H1 (cell line): Measurements from ENCODE around the gene GCAT.

Experiments
- CHD1 ChIP-seq: IDR thresholded peaks from 2 replicates; pipeline ENCODE4 v1.6.1; 2012; ENCODE audit warnings: low read depth, low read length, improper control_type of control experiment
- CREB1 ChIP-seq: IDR thresholded peaks from 2 replicates; pipeline ENCODE4 v1.6.1; 2012; ENCODE audit warnings: inconsistent platforms
- EGR1 ChIP-seq: IDR thresholded peaks from 2 replicates; pipeline ENCODE4 v1.6.1; 2011; ENCODE audit warnings: low read depth, low read length, borderline replicate concordance
- HDAC2 ChIP-seq, 2 experiments: fragments of 300-600 bp in 1 of 2; sonication (generic) in 1 of 2; IDR thresholded peaks; 2 replicates each; pipeline ENCODE4 v1.6.1; 2011 to 2012; ENCODE audit warnings: low read depth in 2 of 2, low read length in 2 of 2, mild to moderate bottlenecking in 2 of 2, moderate library complexity in 2 of 2, borderline replicate concordance in 1 of 2, inconsistent platforms in 1 of 2
- POLR2A ChIP-seq, 2 experiments: IDR thresholded peaks; 1 replicate in 1 of 2; 2 replicates in 1 of 2; pipeline ENCODE4 v1.6.1; 2011; ENCODE audit warnings: low read depth in 2 of 2, low read length in 2 of 2, mild to moderate bottlenecking in 2 of 2; ENCODE audit errors: control extremely low read depth in 1 of 2
- POLR2AphosphoS5 ChIP-seq: IDR thresholded peaks from 2 replicates; pipeline ENCODE4 v1.6.1; 2011; ENCODE audit warnings: low read depth, low read length
- RFX5 ChIP-seq: IDR thresholded peaks from 2 replicates; pipeline ENCODE4 v1.6.1; 2011; ENCODE audit warnings: low read depth, low read length, improper control_type of control experiment, borderline replicate concordance
- ZNF274 ChIP-seq: IDR thresholded peaks from 2 replicates; pipeline ENCODE4 v1.7.0; 2012; ENCODE audit warnings: low read length, borderline replicate concordance; ENCODE audit errors: extremely low read depth
- TF ChIP-seq, protein P1 (sequence below), 3 experiments: IDR thresholded peaks; 1 replicate in 2 of 3; 2 replicates in 1 of 3; pipeline versions ENCODE4 v1.5.1 to v1.6.1; 2011; ENCODE audit warnings: low read length in 3 of 3, mild to moderate bottlenecking in 3 of 3, inconsistent platforms in 2 of 3, low read depth in 1 of 3, moderate library complexity in 1 of 3; ENCODE audit not compliant: insufficient read depth in 1 of 3; ENCODE audit errors: control extremely low read depth in 1 of 3
- TF ChIP-seq, protein P2 (sequence below): IDR thresholded peaks from 2 replicates; pipeline ENCODE4 v1.6.1; 2011; ENCODE audit warnings: low read length, improper control_type of control experiment

- no peak for TF ChIP-seq CREB1
- TF ChIP-seq, protein P1, sequence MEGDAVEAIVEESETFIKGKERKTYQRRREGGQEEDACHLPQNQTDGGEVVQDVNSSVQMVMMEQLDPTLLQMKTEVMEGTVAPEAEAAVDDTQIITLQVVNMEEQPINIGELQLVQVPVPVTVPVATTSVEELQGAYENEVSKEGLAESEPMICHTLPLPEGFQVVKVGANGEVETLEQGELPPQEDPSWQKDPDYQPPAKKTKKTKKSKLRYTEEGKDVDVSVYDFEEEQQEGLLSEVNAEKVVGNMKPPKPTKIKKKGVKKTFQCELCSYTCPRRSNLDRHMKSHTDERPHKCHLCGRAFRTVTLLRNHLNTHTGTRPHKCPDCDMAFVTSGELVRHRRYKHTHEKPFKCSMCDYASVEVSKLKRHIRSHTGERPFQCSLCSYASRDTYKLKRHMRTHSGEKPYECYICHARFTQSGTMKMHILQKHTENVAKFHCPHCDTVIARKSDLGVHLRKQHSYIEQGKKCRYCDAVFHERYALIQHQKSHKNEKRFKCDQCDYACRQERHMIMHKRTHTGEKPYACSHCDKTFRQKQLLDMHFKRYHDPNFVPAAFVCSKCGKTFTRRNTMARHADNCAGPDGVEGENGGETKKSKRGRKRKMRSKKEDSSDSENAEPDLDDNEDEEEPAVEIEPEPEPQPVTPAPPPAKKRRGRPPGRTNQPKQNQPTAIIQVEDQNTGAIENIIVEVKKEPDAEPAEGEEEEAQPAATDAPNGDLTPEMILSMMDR (IDR thresholded peaks at IDR 0.05; ENCODE audit: control extremely low read depth in 1 of 3, insufficient read depth in 1 of 3, low read depth in 1 of 3, low read length in 3 of 3), result no peak
- no peak for TF ChIP-seq POLR2A (IDR thresholded peaks at IDR 0.05; ENCODE audit: control extremely low read depth in 1 of 2, low read depth in 2 of 2, low read length in 2 of 2)
- TF ChIP-seq EGR1, result no peak
- no peak for TF ChIP-seq POLR2AphosphoS5
- no peak for TF ChIP-seq CHD1
- TF ChIP-seq RFX5, result no peak
- no peak for TF ChIP-seq ZNF274
- no peak for TF ChIP-seq HDAC2 (IDR thresholded peaks at IDR 0.05; ENCODE audit: borderline replicate concordance in 1 of 2, low read depth in 2 of 2, low read length in 2 of 2)
- TF ChIP-seq, protein P2, sequence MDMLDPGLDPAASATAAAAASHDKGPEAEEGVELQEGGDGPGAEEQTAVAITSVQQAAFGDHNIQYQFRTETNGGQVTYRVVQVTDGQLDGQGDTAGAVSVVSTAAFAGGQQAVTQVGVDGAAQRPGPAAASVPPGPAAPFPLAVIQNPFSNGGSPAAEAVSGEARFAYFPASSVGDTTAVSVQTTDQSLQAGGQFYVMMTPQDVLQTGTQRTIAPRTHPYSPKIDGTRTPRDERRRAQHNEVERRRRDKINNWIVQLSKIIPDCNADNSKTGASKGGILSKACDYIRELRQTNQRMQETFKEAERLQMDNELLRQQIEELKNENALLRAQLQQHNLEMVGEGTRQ, result no peak
Observed at GRCh38 chr22:37808294-37808657, 542 bp downstream of the GCAT start.
